Measurements from ENCODE around the gene SLC8A3. TPM values are rescaled to one million over a fixed set of nuclear protein-coding genes. Genes with fewer than 3 reads are reported as not detected.

Gene SLC8A3
- total RNA-seq, 1 experiment from 2014 or later, result not detected

DNA sequence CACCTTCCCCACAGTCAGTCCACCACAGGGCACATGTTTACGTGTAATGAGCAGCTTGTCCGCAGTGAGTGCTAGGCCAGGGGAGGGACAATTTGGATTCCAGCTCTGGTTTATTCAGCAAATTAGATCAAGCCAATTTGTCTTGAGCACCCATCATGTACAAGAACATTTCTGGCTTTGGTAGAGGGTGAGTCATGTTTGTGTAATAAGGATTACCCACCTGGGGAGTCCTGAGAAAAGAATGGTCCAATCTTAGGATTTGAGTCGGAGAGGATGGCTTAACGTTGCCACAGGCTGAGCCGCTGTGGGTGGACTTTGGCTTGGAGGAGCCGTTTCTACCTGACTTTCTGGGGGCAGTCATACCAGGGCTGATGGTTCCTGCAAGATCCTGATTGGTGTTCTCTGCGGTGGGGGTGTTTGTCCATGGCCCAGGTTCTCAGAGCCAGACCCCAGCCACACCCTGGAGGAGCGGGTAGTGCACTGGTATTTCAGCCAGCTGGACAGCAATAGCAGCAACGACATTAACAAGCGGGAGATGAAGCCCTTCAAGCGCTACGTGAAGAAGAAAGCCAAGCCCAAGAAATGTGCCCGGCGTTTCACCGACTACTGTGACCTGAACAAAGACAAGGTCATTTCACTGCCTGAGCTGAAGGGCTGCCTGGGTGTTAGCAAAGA, 165.8 kb downstream of the SLC8A3 start:
- Histone ChIP-seq H3K79me2 (ENCODE audit: insufficient read depth, low read length) (no peaks in the 10 kb centered on the region), H3K36me3 (ENCODE audit: control insufficient read depth in 1 of 2, insufficient read depth in 2 of 2, low read length in 2 of 2) (no peaks in the 10 kb centered on the region), H3K4me2 (ENCODE audit: low read length) (no peak overlapping the region), H3K9me3 (ENCODE audit: control insufficient read depth in 1 of 2, insufficient read depth in 1 of 2, low read depth in 1 of 2, low read length in 2 of 2) (no peaks in the 10 kb centered on the region), H3K27me3 (ENCODE audit: insufficient read depth, low read length) (no peaks in the 10 kb centered on the region), H4K20me1 (ENCODE audit: insufficient read depth) (no peaks in the 10 kb centered on the region), H2AFZ (ENCODE audit: low read depth, low read length, poor library complexity, severe bottlenecking) (no peak overlapping the region), H3K27ac (ENCODE audit: low read depth, low read length) (no peak overlapping the region), H3K4me1 (ENCODE audit: control insufficient read depth in 1 of 2, insufficient read depth in 2 of 2, low read length in 2 of 2) (no peaks in the 10 kb centered on the region), H3K9me2 (ENCODE audit: insufficient read depth) (no peaks in the 10 kb centered on the region), H3K9ac (ENCODE audit: low read length) (no peak overlapping the region), H3K4me3 (replicated peaks in 1 of 2; ENCODE audit: low read depth in 1 of 2, low read length in 2 of 2) (no peak overlapping the region)
- DNase-seq (ENCODE audit: low read depth, low spot score) (no peak), ATAC-seq (no peak)
- POLR2A ChIA-PET, result no interaction called here
- CTCF ChIA-PET, result no interaction called here
- BruUV-seq (replicated peaks), result no TSS peak
- RAD21 ChIA-PET (ENCODE audit: low non-redundant PET in 1 of 2, low total read pairs in 2 of 2, uncharacterized antibody in 2 of 2, unreplicated experiment in 2 of 2), result no interaction called here
- intact Hi-C loops (cut with micrococcal nuclease), result no loop called here
- TF ChIP-seq ZBTB33 (IDR thresholded peaks at IDR 0.05; ENCODE audit: extremely low read depth, insufficient replicate concordance, low read length) (no peak), SP1 (IDR thresholded peaks at IDR 0.05; ENCODE audit: low read depth) (no peak), SIN3A (IDR thresholded peaks at IDR 0.05; ENCODE audit: low read depth) (no peak), REST (IDR thresholded peaks at IDR 0.05; ENCODE audit: low read depth) (no peak), EGR1 (IDR thresholded peaks at IDR 0.05; ENCODE audit: low read depth) (no peak), CBX3 (IDR thresholded peaks at IDR 0.05; ENCODE audit: low read depth) (no peak), EZH2phosphoT487 (IDR thresholded peaks at IDR 0.05; ENCODE audit: borderline replicate concordance) (no peak), TCF7L2 (IDR thresholded peaks at IDR 0.05; ENCODE audit: borderline replicate concordance, extremely low read depth, insufficient read depth, insufficient read length) (no peak), POLR2A (IDR thresholded peaks at IDR 0.05; ENCODE audit: borderline replicate concordance, extremely low read depth, insufficient read depth, insufficient read length) (no peak), CEBPB (IDR thresholded peaks at IDR 0.05; ENCODE audit: low read depth) (no peak), ELF1 (IDR thresholded peaks at IDR 0.05; ENCODE audit: borderline replicate concordance, low read depth) (no peak), FOSL1 (IDR thresholded peaks at IDR 0.05; ENCODE audit: low read depth) (no peak), EZH2 (IDR thresholded peaks at IDR 0.05) (no peak), CTCF (IDR thresholded peaks at IDR 0.05 in 2 of 3, conservative IDR thresholded peaks at IDR 0.05 in 1 of 3; ENCODE audit: borderline replicate concordance in 1 of 3, insufficient read depth in 1 of 3, low read depth in 2 of 3, low read length in 2 of 3) (no peak)
- TF ChIP-seq, protein P1, sequence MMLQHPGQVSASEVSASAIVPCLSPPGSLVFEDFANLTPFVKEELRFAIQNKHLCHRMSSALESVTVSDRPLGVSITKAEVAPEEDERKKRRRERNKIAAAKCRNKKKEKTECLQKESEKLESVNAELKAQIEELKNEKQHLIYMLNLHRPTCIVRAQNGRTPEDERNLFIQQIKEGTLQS (IDR thresholded peaks at IDR 0.05), result no peak
